H9 (cell line): ENCODE measurements around the gene EXOC6. TPM values are rescaled to one million over a fixed set of nuclear protein-coding genes. Genes with fewer than 3 reads are reported as not detected.
A peak's percentile ranks its signal among the peaks of the same experiment; 100 is the strongest.

Experiments used
- DNase-seq: peaks from one replicate; pipeline ENCODE4 v3.0.0-alpha.2; 2017
- H2AFZ ChIP-seq: one replicate; pipeline ENCODE4 v1.6.1; 2013; ENCODE audit warnings: mild to moderate bottlenecking, low read length, control low read depth, moderate library complexity
- H2AK5ac ChIP-seq: 2 replicates; pipeline ENCODE4 v1.6.1; 2013; ENCODE audit warnings: low read length, control low read depth, mixed read lengths; ENCODE audit not compliant: insufficient read length
- H2BK120ac ChIP-seq: one replicate; pipeline ENCODE4 v1.6.1; 2013; ENCODE audit warnings: low read depth, mild to moderate bottlenecking, low read length, control low read depth, inconsistent platforms; ENCODE audit not compliant: poor library complexity, severe bottlenecking
- H2BK12ac ChIP-seq: 2 replicates; pipeline ENCODE4 v1.6.1; 2013; ENCODE audit warnings: low read length, control low read depth, mixed read lengths, low read depth; ENCODE audit not compliant: insufficient read length
- H2BK15ac ChIP-seq: 2 replicates; pipeline ENCODE4 v1.6.1; 2013; ENCODE audit warnings: low read depth, low read length, control low read depth
- H2BK20ac ChIP-seq: one replicate; pipeline ENCODE4 v1.6.1; 2013; ENCODE audit warnings: low read depth, mild to moderate bottlenecking, low read length, control low read depth, inconsistent platforms; ENCODE audit not compliant: poor library complexity, severe bottlenecking
- H2BK5ac ChIP-seq: 2 replicates; pipeline ENCODE4 v1.6.1; 2013; ENCODE audit warnings: low read length, control low read depth, mixed read lengths; ENCODE audit not compliant: insufficient read length
- H3K14ac ChIP-seq: 2 replicates; pipeline ENCODE4 v1.6.1; 2013; ENCODE audit warnings: low read length, control low read depth; ENCODE audit not compliant: insufficient read depth
- H3K18ac ChIP-seq: 2 replicates; pipeline ENCODE4 v1.6.1; 2013; ENCODE audit warnings: low read depth, mild to moderate bottlenecking, mixed read lengths, low read length, control low read depth; ENCODE audit not compliant: insufficient read length
- H3K23ac ChIP-seq: 2 replicates; pipeline ENCODE4 v1.6.1; 2013; ENCODE audit warnings: low read length, control low read depth, mixed read lengths, low read depth; ENCODE audit not compliant: insufficient read length
- H3K23me2 ChIP-seq: 2 replicates; pipeline ENCODE4 v1.6.1; 2013; ENCODE audit warnings: low read depth, mild to moderate bottlenecking, mixed read lengths, low read length, control low read depth; ENCODE audit not compliant: insufficient read length, poor library complexity, severe bottlenecking
- H3K27ac ChIP-seq: 2 replicates; pipeline ENCODE4 v1.5.1; 2013; ENCODE audit warnings: low read length, control low read depth, mixed read lengths, low read depth; ENCODE audit not compliant: insufficient read length
- H3K27me3 ChIP-seq: 2 replicates; pipeline ENCODE4 v1.6.1; 2013; ENCODE audit warnings: low read length, control low read depth, inconsistent platforms; ENCODE audit not compliant: insufficient read depth
- H3K4ac ChIP-seq: 2 replicates; pipeline ENCODE4 v1.6.1; 2013; ENCODE audit warnings: low read depth, mild to moderate bottlenecking, control low read depth, inconsistent platforms, low read length, moderate library complexity
- H3K4me1 ChIP-seq: 2 replicates; pipeline ENCODE4 v1.6.1; 2013; ENCODE audit warnings: low read length, control low read depth, inconsistent platforms; ENCODE audit not compliant: insufficient read depth
- H3K4me2 ChIP-seq: 2 replicates; pipeline ENCODE4 v1.6.1; 2013; ENCODE audit warnings: low read length, control low read depth, mixed read lengths; ENCODE audit not compliant: insufficient read length, insufficient read depth
- H3K56ac ChIP-seq: 2 replicates; pipeline ENCODE4 v1.6.1; 2013; ENCODE audit warnings: low read depth, mild to moderate bottlenecking, mixed read lengths, low read length, control low read depth; ENCODE audit not compliant: insufficient read length
- H3K79me1 ChIP-seq: 2 replicates; pipeline ENCODE4 v1.6.1; 2013; ENCODE audit warnings: low read depth, mild to moderate bottlenecking, moderate library complexity, low read length, control low read depth, inconsistent platforms; ENCODE audit not compliant: insufficient read depth, poor library complexity, severe bottlenecking
- H3K79me2 ChIP-seq: 2 replicates; pipeline ENCODE4 v1.6.1; 2013; ENCODE audit warnings: low read length, control low read depth, inconsistent platforms; ENCODE audit not compliant: insufficient read depth
- H3K9ac ChIP-seq: 2 replicates; pipeline ENCODE4 v1.6.1; 2013; ENCODE audit warnings: low read length, control low read depth, mixed read lengths; ENCODE audit not compliant: insufficient read length; ENCODE audit errors: extremely low read depth
- H3K9me3 ChIP-seq: one replicate; pipeline ENCODE4 v1.6.1; 2013; ENCODE audit warnings: low read depth, low read length, inconsistent platforms; ENCODE audit not compliant: control insufficient read depth
- H3T11ph ChIP-seq: one replicate; pipeline ENCODE4 v1.6.1; 2013; ENCODE audit warnings: mild to moderate bottlenecking, low read length, control low read depth, inconsistent platforms
- H4K20me1 ChIP-seq: one replicate; pipeline ENCODE4 v1.6.1; 2013; ENCODE audit not compliant: control insufficient read depth, insufficient read length, insufficient read depth
- H4K5ac ChIP-seq: 2 replicates; pipeline ENCODE4 v1.6.1; 2013; ENCODE audit warnings: low read depth, mild to moderate bottlenecking, mixed read lengths, low read length, control low read depth; ENCODE audit not compliant: insufficient read length
- H4K8ac ChIP-seq: replicated peaks from 2 replicates; pipeline ENCODE4 v1.6.1; 2013; ENCODE audit warnings: low read length, control low read depth, mixed read lengths, low read depth; ENCODE audit not compliant: insufficient read length
- H4K91ac ChIP-seq: 2 replicates; pipeline ENCODE4 v1.6.1; 2013; ENCODE audit warnings: low read depth, mild to moderate bottlenecking, moderate library complexity, mixed read lengths, low read length, control low read depth; ENCODE audit not compliant: insufficient read length
- H3K27ac Mint-ChIP-seq, 3 experiments: 2 replicates in 2 of 3; 3 replicates in 1 of 3; pipeline ENCODE4 v1.8.0; 2020 to 2021; ENCODE audit warnings: mixed read lengths in 3 of 3, mild to moderate bottlenecking in 1 of 3, moderate library complexity in 1 of 3
- H3K27me3 Mint-ChIP-seq: 2 replicates; pipeline ENCODE4 v1.8.0; 2021; ENCODE audit warnings: low read depth, mild to moderate bottlenecking, moderate library complexity, mixed read lengths
- H3K36me3 Mint-ChIP-seq, 3 experiments: 2 replicates in 2 of 3; 3 replicates in 1 of 3; pipeline ENCODE4 v1.8.0; 2020 to 2021; ENCODE audit warnings: low read depth in 3 of 3, mixed read lengths in 3 of 3; ENCODE audit not compliant: insufficient read depth in 1 of 3
- H3K4me1 Mint-ChIP-seq, 2 experiments: 2 replicates each; pipeline ENCODE4 v1.8.0; 2020; ENCODE audit warnings: mixed read lengths in 2 of 2
- H3K4me3 Mint-ChIP-seq, 2 experiments: 2 replicates in 1 of 2; 3 replicates in 1 of 2; pipeline ENCODE4 v1.8.0; 2020 to 2021; ENCODE audit warnings: mild to moderate bottlenecking in 2 of 2, mixed read lengths in 2 of 2, moderate library complexity in 1 of 2
- H3K9me3 Mint-ChIP-seq, 2 experiments: 2 replicates in 1 of 2; 3 replicates in 1 of 2; pipeline ENCODE4 v1.8.0; 2020; ENCODE audit warnings: mild to moderate bottlenecking in 2 of 2, mixed read lengths in 2 of 2, moderate library complexity in 1 of 2
- WGBS: extraction: QIAGEN DNeasy Blood & Tissue Kit; methylation state at CpG from one replicate; pipeline ENCODE4 v1.1.7; 2013; ENCODE audit warnings: missing lambda C conversion rate, low lambda C conversion rate, mixed read lengths; ENCODE audit not compliant: insufficient read length; ENCODE audit errors: extremely low coverage; 5-methylcytosine and 5-hydroxymethylcytosine counted together
- total RNA-seq: library from RNA; stranded (reverse); gene quantifications from 2 replicates; pipeline ENCODE4 v1.2.1, GENCODE V29; 2021
- TF ChIP-seq, protein P1 (sequence below): fragments of 200-600 bp; sonication (generic); conservative IDR thresholded peaks from 3 replicates; pipeline ENCODE4 v1.8.0; 2021; ENCODE audit warnings: antibody characterized with exemption, mild to moderate bottlenecking

Gene EXOC6
- total RNA-seq, 1 experiment from 2014 or later: 9.0 TPM

DNA sequence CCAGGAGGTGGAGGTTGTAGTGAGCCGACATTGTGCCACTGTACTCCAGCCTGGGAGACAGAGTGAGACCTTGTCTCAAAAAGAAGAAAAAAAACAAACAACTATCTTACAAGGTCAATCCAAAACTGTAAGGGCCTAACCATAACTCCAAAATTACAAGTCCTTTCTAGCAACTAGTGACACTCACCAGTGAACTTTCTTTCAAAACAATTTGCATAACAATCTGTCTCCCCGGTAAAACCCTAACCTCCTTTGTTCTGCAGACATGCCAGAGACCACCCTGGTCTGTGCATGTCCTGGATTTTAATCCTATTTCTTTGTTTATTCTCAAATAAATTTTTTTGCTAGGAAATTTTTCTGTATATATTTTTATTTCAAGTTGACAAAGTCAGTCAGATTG lies 68.1 kb downstream of the EXOC6 start:
- H2AK5ac ChIP-seq: no peak overlapping the region
- no peaks in the 10 kb centered on the region for H3K27me3 ChIP-seq
- no peak overlapping the region for H3K56ac ChIP-seq
- no peaks in the 10 kb centered on the region for H3K9me3 ChIP-seq
- no peaks in the 10 kb centered on the region for H4K20me1 ChIP-seq
- DNase-seq: no peak
- no peak overlapping the region for H3K27ac ChIP-seq
- no peak overlapping the region for H2BK20ac ChIP-seq
- no peak overlapping the region for H2BK15ac ChIP-seq
- peaks cover 38 to 48% of the 10 kb centered on the region in 2 experiments for H3K4me1 Mint-ChIP-seq
- H4K8ac ChIP-seq: no peak overlapping the region
- no peaks in the 10 kb centered on the region for H3K27me3 Mint-ChIP-seq
- H4K5ac ChIP-seq: no peak overlapping the region
- peaks cover 8 to 11% of the 10 kb centered on the region in 2 experiments; a peak in 4 of 5 replicates for H3K9me3 Mint-ChIP-seq
- no peak overlapping the region for H3K9ac ChIP-seq
- peaks cover 1 to 14% (median 4%) of the 10 kb centered on the region in 3 experiments; a peak in 3 of 7 replicates for H3K36me3 Mint-ChIP-seq
- no CpG with 5 or more reads among the region's 2 CpGs for WGBS
- no peak overlapping the region for H3K4ac ChIP-seq
- no peak overlapping the region for H4K91ac ChIP-seq
- no peak overlapping the region for H2BK5ac ChIP-seq
- H3T11ph ChIP-seq: no peak overlapping the region
- H3K79me2 ChIP-seq: no peaks in the 10 kb centered on the region
- H3K79me1 ChIP-seq: no peaks in the 10 kb centered on the region
- TF ChIP-seq, protein P1, sequence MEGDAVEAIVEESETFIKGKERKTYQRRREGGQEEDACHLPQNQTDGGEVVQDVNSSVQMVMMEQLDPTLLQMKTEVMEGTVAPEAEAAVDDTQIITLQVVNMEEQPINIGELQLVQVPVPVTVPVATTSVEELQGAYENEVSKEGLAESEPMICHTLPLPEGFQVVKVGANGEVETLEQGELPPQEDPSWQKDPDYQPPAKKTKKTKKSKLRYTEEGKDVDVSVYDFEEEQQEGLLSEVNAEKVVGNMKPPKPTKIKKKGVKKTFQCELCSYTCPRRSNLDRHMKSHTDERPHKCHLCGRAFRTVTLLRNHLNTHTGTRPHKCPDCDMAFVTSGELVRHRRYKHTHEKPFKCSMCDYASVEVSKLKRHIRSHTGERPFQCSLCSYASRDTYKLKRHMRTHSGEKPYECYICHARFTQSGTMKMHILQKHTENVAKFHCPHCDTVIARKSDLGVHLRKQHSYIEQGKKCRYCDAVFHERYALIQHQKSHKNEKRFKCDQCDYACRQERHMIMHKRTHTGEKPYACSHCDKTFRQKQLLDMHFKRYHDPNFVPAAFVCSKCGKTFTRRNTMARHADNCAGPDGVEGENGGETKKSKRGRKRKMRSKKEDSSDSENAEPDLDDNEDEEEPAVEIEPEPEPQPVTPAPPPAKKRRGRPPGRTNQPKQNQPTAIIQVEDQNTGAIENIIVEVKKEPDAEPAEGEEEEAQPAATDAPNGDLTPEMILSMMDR: no peak
- no peak overlapping the region for H3K4me2 ChIP-seq
- peaks cover 3% of the 10 kb centered on the region; the same call in 1 of the 2 replicates for H3K4me1 ChIP-seq
- H3K23me2 ChIP-seq: no peaks in the 10 kb centered on the region
- H3K18ac ChIP-seq: no peak overlapping the region
- no peak overlapping the region for H3K14ac ChIP-seq
- peak overlapping the region in 2 of 3 experiments; percentile 10 to 69; a peak in 2 of 7 replicates for H3K27ac Mint-ChIP-seq
- no peak overlapping the region for H2BK120ac ChIP-seq
- no peak overlapping the region for H3K4me3 Mint-ChIP-seq
- H2BK12ac ChIP-seq: no peak overlapping the region
- H2AFZ ChIP-seq: no peak overlapping the region
- no peak overlapping the region for H3K23ac ChIP-seq
